Measurements from ENCODE around the gene CYB561D2. TPM values are rescaled to one million over a fixed set of nuclear protein-coding genes. Genes with fewer than 3 reads are reported as not detected.
"Not testable (repeated sequence)": the region's sequence is repeated elsewhere in the genome, so short reads cannot be mapped to it uniquely, and the experiment has no call there.

The CYB561D2 gene
- 10 to 100 TPM; 25.8 to 28.2 TPM for total RNA-seq

- CTCF ChIA-PET, result interaction anchor here (1.1 to 5.1 kb wide), 5 partner anchors 9 to 192 kb away, joined by 3 to 35 read pairs (median 8); partner anchors contain the start of genes RASSF1 and TMEM115
These were observed at the start of gene CYB561D2, which contains the start of gene NPRL2 for GRCh38 chr3:50350527-50351322. CYB561D2 (plus strand) TSS chr3:50350862; CDS start chr3:50351434, 572 bp downstream. NPRL2 (minus strand) TSS chr3:50350775; CDS start chr3:50350652, 123 bp downstream.

GRCh38 chr3:50302095-50303012, 48.3 kb upstream of the CYB561D2 start:
- ChIA-PET POLR2A (interaction anchor here (0.7 kb wide), 1 partner anchor 25 kb away, joined by 5 read pairs; no protein-coding TSS in a partner anchor), CTCF (interaction anchor here (0.7 to 1.1 kb wide), 4 partner anchors 13 to 27 kb away, joined by 3 to 5 read pairs (median 3); partner anchors contain the start of gene HYAL2)

More at GRCh38 chr3:50350527-50351322, at the start of gene CYB561D2, which contains the start of gene NPRL2:
- POLR2A ChIA-PET, result interaction anchor here (0.5 to 4.1 kb wide), 13 partner anchors 8 to 410 kb away, joined by 3 to 28 read pairs (median 5); partner anchors contain the start of genes C3orf18, HYAL3, IFRD2 and NAA80

GRCh38 chr3:50303013-50303815, 47.4 kb upstream of the CYB561D2 start, which contains the start of gene HYAL1:
HYAL1 (minus strand) TSS chr3:50303574; CDS start chr3:50302956, 618 bp downstream.
- ChIA-PET POLR2A (no interaction called here), CTCF (interaction anchor here (1.1 kb wide), 1 partner anchor 21 kb away, joined by 3 read pairs; no protein-coding TSS in a partner anchor)

- POLR2A ChIA-PET, result no interaction called here
- CTCF ChIA-PET, result interaction anchor here (0.8 kb wide), 1 partner anchor 17 kb away, joined by 3 read pairs; no protein-coding TSS in a partner anchor
These were observed 46.1 kb upstream of the CYB561D2 start for GRCh38 chr3:50304601-50305000.

GRCh38 chr3:50312041-50312440, 38.6 kb upstream of the CYB561D2 start:
- CTCF ChIA-PET, POLR2A ChIA-PET: not testable (repeated sequence)

- POLR2A ChIA-PET, result no interaction called here
These were observed 36.3 kb upstream of the CYB561D2 start for GRCh38 chr3:50314342-50314741.

GRCh38 chr3:50314816-50315215, 35.8 kb upstream of the CYB561D2 start:
- POLR2A ChIA-PET, result interaction anchor here (0.9 kb wide), 1 partner anchor 9 kb away, joined by 5 read pairs; no protein-coding TSS in a partner anchor
- CTCF ChIA-PET, result interaction anchor here (1.3 to 1.5 kb wide), 2 partner anchors 9 to 16 kb away, joined by 3 to 5 read pairs; partner anchors contain the start of genes HYAL3 and NAA80

More at GRCh38 chr3:50314342-50314741, 36.3 kb upstream of the CYB561D2 start:
- CTCF ChIA-PET, result interaction anchor here (1.1 to 1.5 kb wide), 3 partner anchors 9 to 15 kb away, joined by 3 to 5 read pairs (median 4); partner anchors contain the start of genes HYAL3 and NAA80

- ChIA-PET POLR2A (interaction anchor here (1.4 kb wide), 1 partner anchor 12 kb away, joined by 8 read pairs; the partner anchor contains the start of gene TUSC2), CTCF (interaction anchor here (0.9 kb wide), 1 partner anchor 57 kb away, joined by 3 read pairs; no protein-coding TSS in a partner anchor)
These were observed 33.9 kb upstream of the CYB561D2 start for GRCh38 chr3:50316657-50317242.

GRCh38 chr3:50317300-50317699, 33.4 kb upstream of the CYB561D2 start:
- ChIA-PET POLR2A (interaction anchor here (1.4 kb wide), 1 partner anchor 11 kb away, joined by 8 read pairs; the partner anchor contains the start of gene TUSC2), CTCF (interaction anchor here (0.9 kb wide), 1 partner anchor 58 kb away, joined by 3 read pairs; no protein-coding TSS in a partner anchor)

- POLR2A ChIA-PET, result interaction anchor here (0.5 to 1.5 kb wide), 2 partner anchors 16 to 251 kb away, joined by 3 read pairs; partner anchors contain the start of gene HEMK1
- CTCF ChIA-PET, result interaction anchor here (0.6 kb wide), 1 partner anchor 35 kb away, joined by 5 read pairs; no protein-coding TSS in a partner anchor
These were observed 32.5 kb upstream of the CYB561D2 start for GRCh38 chr3:50318163-50318562.

GRCh38 chr3:50318615-50319014, 32.0 kb upstream of the CYB561D2 start:
- CTCF ChIA-PET, result interaction anchor here (0.6 kb wide), 1 partner anchor 34 kb away, joined by 5 read pairs; no protein-coding TSS in a partner anchor
- POLR2A ChIA-PET, result interaction anchor here (1.5 kb wide), 1 partner anchor 16 kb away, joined by 3 read pairs; no protein-coding TSS in a partner anchor

- POLR2A ChIA-PET, result interaction anchor here (1.5 kb wide), 1 partner anchor 15 kb away, joined by 3 read pairs; no protein-coding TSS in a partner anchor
- CTCF ChIA-PET, result no interaction called here
These were observed 31.3 kb upstream of the CYB561D2 start for GRCh38 chr3:50319181-50319893.

GRCh38 chr3:50319894-50320625, 30.6 kb upstream of the CYB561D2 start:
- CTCF ChIA-PET, result interaction anchor here (0.6 to 1.8 kb wide), 3 partner anchors 21 to 174 kb away, joined by 3 to 5 read pairs (median 3); partner anchors contain the start of genes HYAL3 and NAA80
- POLR2A ChIA-PET, result interaction anchor here (0.5 to 2.8 kb wide), 4 partner anchors 17 to 82 kb away, joined by 3 to 6 read pairs (median 3); partner anchors contain the start of genes HYAL3, IFRD2 and NAA80

- POLR2A ChIA-PET, result interaction anchor here (0.5 to 2.8 kb wide), 5 partner anchors 16 to 83 kb away, joined by 3 to 6 read pairs (median 3); partner anchors contain the start of genes HYAL3, IFRD2 and NAA80
- CTCF ChIA-PET, result interaction anchor here (0.7 to 1.9 kb wide), 4 partner anchors 14 to 74 kb away, joined by 3 to 6 read pairs (median 4); partner anchors contain the start of genes HYAL3 and NAA80
These were observed 29.8 kb upstream of the CYB561D2 start for GRCh38 chr3:50320853-50321335.
